T47D (cell line): ENCODE measurements around the gene DIAPH2.

ENCODE experiments used
- DNase-seq, 2 experiments: peaks; one replicate each; pipeline versions ENCODE4 v3.0.0 to v3.0.0-alpha.2; 2011 to 2012; ENCODE audit warnings: low read depth in 1 of 2, low spot score in 1 of 2
- JUND ChIP-seq: IDR thresholded peaks from 2 replicates; pipeline ENCODE4 v1.6.1; 2012; ENCODE audit warnings: low read depth
- in situ Hi-C: cut with HindIII; loops from 2 replicates; pipeline ENCODE4 v1.10.0; 2016; ENCODE audit warnings: low sequenced_read_pairs, low pct_unique_long_range_greater_than_20kb

The DIAPH2 gene

GRCh38 chrX:97065973-97066372 is 381.3 kb downstream of the DIAPH2 start:
- no peak for TF ChIP-seq JUND
- no peak for DNase-seq
- in situ Hi-C loops: no loop called here

- DNase-seq: no peak
- no peak for TF ChIP-seq JUND
- in situ Hi-C loops: no loop called here
Observed at GRCh38 chrX:97066381-97066780, 381.7 kb downstream of the DIAPH2 start.

- DNase-seq: no peak
- in situ Hi-C loops: no loop called here
- no peak for TF ChIP-seq JUND
Observed at GRCh38 chrX:97070346-97070745, 385.7 kb downstream of the DIAPH2 start.

- in situ Hi-C loops: no loop called here
- no peak for DNase-seq
Observed at GRCh38 chrX:97074400-97074799, 389.8 kb downstream of the DIAPH2 start.

GRCh38 chrX:97089116-97089515 is 404.5 kb downstream of the DIAPH2 start:
- DNase-seq: no peak
- no peak for TF ChIP-seq JUND
- in situ Hi-C loops: no loop called here

More at GRCh38 chrX:97074400-97074799, 389.8 kb downstream of the DIAPH2 start:
- no peak for TF ChIP-seq JUND

- no peak for TF ChIP-seq JUND
- in situ Hi-C loops: no loop called here
- no peak for DNase-seq
Observed at GRCh38 chrX:97096385-97096784, 411.7 kb downstream of the DIAPH2 start.

- TF ChIP-seq JUND: no peak
- in situ Hi-C loops: no loop called here
- no peak for DNase-seq
Observed at GRCh38 chrX:97102938-97103337, 418.3 kb downstream of the DIAPH2 start.

- no peak for TF ChIP-seq JUND
- no peak for DNase-seq
- in situ Hi-C loops: no loop called here
Observed at GRCh38 chrX:97109730-97110129, 425.1 kb downstream of the DIAPH2 start.

GRCh38 chrX:97117572-97117971 is 432.9 kb downstream of the DIAPH2 start:
- TF ChIP-seq JUND: no peak
- in situ Hi-C loops: no loop called here
- DNase-seq: no peak

- no peak for TF ChIP-seq JUND
- in situ Hi-C loops: no loop called here
- DNase-seq: no peak
Observed at GRCh38 chrX:97119474-97120109, 434.9 kb downstream of the DIAPH2 start.

- in situ Hi-C loops: no loop called here
- DNase-seq: no peak
- no peak for TF ChIP-seq JUND
Observed at GRCh38 chrX:97123001-97123400, 438.4 kb downstream of the DIAPH2 start.

GRCh38 chrX:97126020-97126419 is 441.4 kb downstream of the DIAPH2 start:
- no peak for TF ChIP-seq JUND
- DNase-seq: no peak
- in situ Hi-C loops: no loop called here

- in situ Hi-C loops: no loop called here
- no peak for DNase-seq
- TF ChIP-seq JUND: no peak
Observed at GRCh38 chrX:97132664-97133415, 448.2 kb downstream of the DIAPH2 start.

GRCh38 chrX:97145934-97146333 is 461.3 kb downstream of the DIAPH2 start:
- DNase-seq: no peak
- no peak for TF ChIP-seq JUND
- in situ Hi-C loops: no loop called here
